Measurements from ENCODE around the gene TAGAP.
A peak's percentile ranks its signal among the peaks of the same experiment; 100 is the strongest.
"Not testable (repeated sequence)": the region's sequence is repeated elsewhere in the genome, so short reads cannot be mapped to it uniquely, and the experiment has no call there.

The TAGAP gene

GRCh38 chr6:159005436-159005835, 39.4 kb downstream of the TAGAP start:
- DNase-seq, result no peak

GRCh38 chr6:159004592-159004991, 40.2 kb downstream of the TAGAP start:
- DNase-seq, result no peak

GRCh38 chr6:159002432-159003155, 42.2 kb downstream of the TAGAP start:
- DNase-seq, result no peak

GRCh38 chr6:158999666-159000403, 45.0 kb downstream of the TAGAP start, which contains the start of gene RSPH3:
TSS of gene RSPH3 (minus strand) at chr6:159000202. CDS start at chr6:158999550, 652 bp downstream.
- DNase-seq, result peak; percentile 84 to 90

- DNase-seq, result no peak
Measured at GRCh38 chr6:158999154-158999665, 45.6 kb downstream of the TAGAP start.

GRCh38 chr6:158996856-158997255, 47.9 kb downstream of the TAGAP start:
- no peak for DNase-seq

- no peak for DNase-seq
Measured at GRCh38 chr6:158993639-158994038, 51.2 kb downstream of the TAGAP start.

- DNase-seq, result no peak
Measured at GRCh38 chr6:158991017-158991723, 53.6 kb downstream of the TAGAP start.

GRCh38 chr6:158989711-158990110, 55.1 kb downstream of the TAGAP start:
- DNase-seq, result not testable (repeated sequence)

- no peak for DNase-seq
Measured at GRCh38 chr6:158988477-158988876, 56.3 kb downstream of the TAGAP start.

- no peak for DNase-seq
Measured at GRCh38 chr6:158987657-158988056, 57.1 kb downstream of the TAGAP start.

All from NCI-H1930 (cell line).